D721Med (cell line): ENCODE results near the gene CEP120.
A peak's percentile ranks its signal among the peaks of the same experiment; 100 is the strongest.
"Not testable (repeated sequence)": the region's sequence is repeated elsewhere in the genome, so short reads cannot be mapped to it uniquely, and the experiment has no call there.

Experiments used
- DNase-seq: peaks from one replicate; pipeline ENCODE4 v3.0.0; 2011; ENCODE audit warnings: low spot score; ENCODE audit not compliant: insufficient read length
- FAIRE-seq: peaks from 2 replicates; lab custom pipeline; 2011; peaks lifted over from hg19 to GRCh38; lab: Jason Lieb, UNC
- CTCF ChIP-seq: IDR thresholded peaks from 2 replicates; pipeline ENCODE4 v1.5.1; 2012; ENCODE audit warnings: mild to moderate bottlenecking, control low read depth; ENCODE audit not compliant: insufficient read depth; ENCODE audit errors: missing control alignments

CEP120 gene

GRCh38 chr5:123344816-123345426, 78.3 kb downstream of the CEP120 start:
- no peak for FAIRE-seq

GRCh38 chr5:123340928-123341327, 82.3 kb downstream of the CEP120 start:
- DNase-seq (no peak), FAIRE-seq (no peak)
- no peak for TF ChIP-seq CTCF

More at GRCh38 chr5:123344816-123345426, 78.3 kb downstream of the CEP120 start:
- DNase-seq, result no peak
- peak; percentile 56 for TF ChIP-seq CTCF

GRCh38 chr5:123308377-123308776, 114.8 kb downstream of the CEP120 start:
- not testable (repeated sequence) for DNase-seq, FAIRE-seq

GRCh38 chr5:123305751-123306150, 117.5 kb downstream of the CEP120 start:
- no peak for FAIRE-seq
- TF ChIP-seq CTCF, result no peak
- no peak for DNase-seq

GRCh38 chr5:123304777-123305316, 118.4 kb downstream of the CEP120 start:
- FAIRE-seq, result no peak
- DNase-seq, result no peak
- TF ChIP-seq CTCF, result no peak

GRCh38 chr5:123303802-123304201, 119.4 kb downstream of the CEP120 start:
- DNase-seq (no peak), FAIRE-seq (no peak)
- TF ChIP-seq CTCF, result no peak

- no peak for FAIRE-seq
- no peak for TF ChIP-seq CTCF
- DNase-seq, result no peak
Measured at GRCh38 chr5:123300266-123300665, 122.9 kb downstream of the CEP120 start.
